Natural killer cell treated with Interleukin-12 subunit alpha and Interleukin-12 subunit beta and Interleukin-15 and Interleukin-18, amount 100 ng/mL, for 72 hours (primary cell): ENCODE measurements around the gene HEXD. TPM values are rescaled to one million over a fixed set of nuclear protein-coding genes. Genes with fewer than 3 reads are reported as not detected.
"Not testable (repeated sequence)": the region's sequence is repeated elsewhere in the genome, so short reads cannot be mapped to it uniquely, and the experiment has no call there.

Experiments used
- ATAC-seq, 2 donors: fragments of 150-1000 bp; cut with Tn5 transposase in 1 of 2; sonication (Bioruptor Pico), chemical (Tn5 transposase) in 1 of 2; 2 replicates each; pipeline ENCODE4 v1.10.0; 2021
- DNase-seq: peaks from one replicate; pipeline ENCODE4 v3.0.0; 2022; ENCODE audit warnings: low spot score
- H3K27ac Mint-ChIP-seq, 2 donors: 1 replicate in 1 of 2; 2 replicates in 1 of 2; pipeline ENCODE4 v1.8.0; 2022; ENCODE audit warnings: mixed read lengths in 2 of 2, mild to moderate bottlenecking in 1 of 2, moderate library complexity in 1 of 2
- H3K27me3 Mint-ChIP-seq, 2 donors: 1 replicate in 1 of 2; 2 replicates in 1 of 2; pipeline ENCODE4 v1.8.0; 2022; ENCODE audit warnings: mixed read lengths in 2 of 2
- H3K36me3 Mint-ChIP-seq: one replicate; pipeline ENCODE4 v1.8.0; 2022; ENCODE audit warnings: mixed read lengths
- H3K4me1 Mint-ChIP-seq, 2 donors: 1 replicate in 1 of 2; 2 replicates in 1 of 2; pipeline ENCODE4 v1.8.0; 2022; ENCODE audit warnings: low read depth in 2 of 2, mixed read lengths in 2 of 2, mild to moderate bottlenecking in 1 of 2
- H3K4me3 Mint-ChIP-seq: one replicate; pipeline ENCODE4 v1.8.0; 2022; ENCODE audit warnings: mixed read lengths
- H3K9me3 Mint-ChIP-seq: 2 replicates; pipeline ENCODE4 v1.8.0; 2022; ENCODE audit warnings: mixed read lengths
- total RNA-seq, 2 donors: library from RNA; stranded (reverse); gene quantifications; one replicate each; pipeline ENCODE4 v1.2.3, GENCODE V29; 2022

Gene HEXD
- total RNA-seq, 2 donors from 2014 or later: 19.5 to 40.1 TPM

DNA sequence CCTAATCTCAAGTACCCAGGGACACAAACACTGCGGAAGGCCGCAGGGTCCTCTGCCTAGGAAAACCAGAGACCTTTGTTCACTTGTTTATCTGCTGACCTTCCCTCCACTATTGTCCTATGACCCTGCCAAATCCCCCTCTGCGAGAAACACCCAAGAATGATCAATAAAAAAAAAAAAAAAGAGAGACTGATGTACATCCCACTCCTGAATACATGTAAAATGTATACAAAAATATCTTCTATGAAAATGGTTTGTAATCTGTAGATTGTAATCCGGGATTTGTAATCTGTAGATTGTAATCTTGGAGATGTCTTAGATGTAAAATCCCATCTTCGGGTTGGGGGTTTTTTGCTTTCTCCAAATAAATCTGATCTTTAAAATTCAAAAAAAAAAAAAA lies 40.9 kb upstream of the HEXD start:
- H3K4me3 Mint-ChIP-seq, H3K9me3 Mint-ChIP-seq, ATAC-seq, DNase-seq, H3K27ac Mint-ChIP-seq, H3K36me3 Mint-ChIP-seq: not testable (repeated sequence)
- Mint-ChIP-seq H3K4me1 (peaks cover 12% of the 10 kb centered on the region in 2 donors), H3K27me3 (peaks cover 23 to 28% of the 10 kb centered on the region in 2 donors)

DNA sequence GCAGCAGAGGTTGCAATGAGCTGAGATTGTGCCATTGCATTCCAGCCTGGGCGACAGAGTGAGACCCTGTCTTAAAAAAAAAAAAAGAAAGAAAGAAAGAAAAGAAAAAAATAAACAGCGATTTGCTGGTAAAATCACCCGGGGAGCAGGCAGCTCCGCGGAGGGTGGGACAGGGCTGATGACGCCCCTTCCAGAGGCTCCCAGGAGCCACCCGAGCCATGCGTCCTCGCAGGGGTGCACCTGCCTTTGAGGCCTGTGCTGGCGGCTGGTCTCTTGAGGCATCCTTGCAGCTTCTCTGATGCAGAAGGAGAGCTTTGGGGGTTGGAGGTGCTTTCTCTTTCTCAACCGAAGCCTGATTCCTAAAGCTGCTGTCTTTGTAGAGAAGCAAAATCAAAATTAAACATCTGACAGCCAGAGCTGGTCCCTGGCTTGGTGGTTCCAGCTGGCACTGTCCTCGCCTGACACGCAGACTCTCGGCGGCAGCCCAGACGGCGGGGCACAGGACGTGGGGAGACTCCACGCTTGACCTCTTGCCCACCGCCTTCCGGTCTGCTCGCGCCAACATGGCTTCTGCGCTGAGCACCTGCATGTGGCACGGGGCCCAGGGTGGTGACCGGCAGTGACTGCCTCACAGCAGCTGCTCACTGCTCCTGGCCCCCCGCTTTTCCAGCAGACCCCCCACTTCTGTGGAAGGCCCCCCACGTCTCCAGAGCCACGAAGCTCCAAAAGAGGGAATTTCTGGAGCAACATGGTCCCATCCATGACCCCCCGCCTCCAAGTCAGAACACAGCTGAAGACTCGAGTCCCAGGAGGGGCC lies 40.0 kb upstream of the HEXD start:
- no peak for ATAC-seq
- no peak overlapping the region for H3K4me3 Mint-ChIP-seq
- H3K27ac Mint-ChIP-seq: no peak overlapping the region
- H3K4me1 Mint-ChIP-seq: peaks cover 9 to 12% of the 10 kb centered on the region in 2 donors
- no peaks in the 10 kb centered on the region for H3K36me3 Mint-ChIP-seq
- no peak for DNase-seq
- no peaks in the 10 kb centered on the region for H3K9me3 Mint-ChIP-seq
- peaks cover 15 to 21% of the 10 kb centered on the region in 2 donors for H3K27me3 Mint-ChIP-seq

DNA sequence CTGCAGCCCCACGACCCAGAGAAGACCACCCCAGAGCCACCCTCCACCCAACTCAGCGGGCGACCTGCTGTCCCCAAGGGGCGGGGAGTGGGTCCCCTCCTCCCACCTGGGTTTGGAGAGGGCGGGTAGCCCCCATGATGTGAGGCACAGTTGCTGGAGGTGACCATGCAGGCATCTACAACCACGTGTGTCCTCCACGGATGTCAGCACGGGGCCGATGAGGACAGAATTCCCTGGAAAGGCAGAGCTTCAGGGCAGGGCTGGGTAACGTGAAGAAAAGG lies 39.5 kb upstream of the HEXD start:
- H3K4me1 Mint-ChIP-seq: peaks cover 9 to 12% of the 10 kb centered on the region in 2 donors
- H3K27ac Mint-ChIP-seq: no peak overlapping the region
- ATAC-seq: no peak
- H3K36me3 Mint-ChIP-seq: no peaks in the 10 kb centered on the region
- peaks cover 9 to 18% of the 10 kb centered on the region in 2 donors for H3K27me3 Mint-ChIP-seq
- DNase-seq: no peak
- H3K4me3 Mint-ChIP-seq: no peak overlapping the region
- H3K9me3 Mint-ChIP-seq: no peaks in the 10 kb centered on the region

DNA sequence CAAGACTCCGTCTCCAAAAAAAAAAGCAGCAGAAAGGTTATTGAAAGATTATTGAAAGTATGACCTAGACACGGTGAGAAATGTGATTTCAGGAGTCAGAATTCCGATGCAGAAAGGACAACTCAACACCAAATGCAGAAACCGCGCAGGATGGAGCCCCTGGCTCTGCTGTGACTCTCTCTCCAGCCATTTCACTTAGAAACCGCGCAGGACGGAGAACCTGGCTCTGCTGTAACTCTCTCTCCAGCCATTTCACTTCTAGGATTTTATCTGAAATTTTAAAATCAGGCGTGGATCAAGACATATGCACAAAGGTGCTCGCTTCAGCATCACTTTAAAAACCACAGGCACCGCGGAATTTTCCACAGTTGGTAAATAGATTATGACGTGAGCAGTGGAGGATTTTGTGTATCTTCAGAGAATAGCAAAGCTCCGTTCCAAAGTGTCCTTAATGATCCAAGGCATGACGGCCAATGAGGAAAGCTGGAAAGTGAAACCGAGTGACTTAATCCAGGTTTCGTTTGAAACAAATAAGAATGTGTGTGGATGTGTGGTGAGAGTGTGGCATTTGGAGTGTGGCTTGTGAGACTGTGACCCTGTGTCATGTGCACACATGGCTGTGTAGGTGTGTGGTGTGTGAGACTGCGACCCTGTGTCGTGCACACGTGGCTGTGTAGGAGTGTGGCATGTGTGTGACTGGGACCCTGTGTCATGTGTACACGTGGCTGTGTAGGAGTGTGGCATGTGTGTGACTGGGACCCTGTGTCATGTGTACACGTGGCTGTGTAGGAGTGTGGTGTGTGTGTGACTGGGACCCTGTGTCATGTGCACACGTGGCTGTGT lies 37.1 kb upstream of the HEXD start:
- ATAC-seq (no peak), DNase-seq (no peak)
- H3K36me3 Mint-ChIP-seq: no peaks in the 10 kb centered on the region
- H3K27ac Mint-ChIP-seq: no peak overlapping the region
- no peak overlapping the region for H3K4me3 Mint-ChIP-seq
- no peaks in the 10 kb centered on the region for H3K9me3 Mint-ChIP-seq
- peaks cover 9 to 12% of the 10 kb centered on the region in 2 donors for H3K4me1 Mint-ChIP-seq
- H3K27me3 Mint-ChIP-seq: peaks cover 8 to 14% of the 10 kb centered on the region in 2 donors

- H3K4me1 Mint-ChIP-seq: peaks cover 9 to 12% of the 10 kb centered on the region in 2 donors
Measured at GRCh38 chr17:82381703-82382009, 36.5 kb upstream of the HEXD start.

DNA sequence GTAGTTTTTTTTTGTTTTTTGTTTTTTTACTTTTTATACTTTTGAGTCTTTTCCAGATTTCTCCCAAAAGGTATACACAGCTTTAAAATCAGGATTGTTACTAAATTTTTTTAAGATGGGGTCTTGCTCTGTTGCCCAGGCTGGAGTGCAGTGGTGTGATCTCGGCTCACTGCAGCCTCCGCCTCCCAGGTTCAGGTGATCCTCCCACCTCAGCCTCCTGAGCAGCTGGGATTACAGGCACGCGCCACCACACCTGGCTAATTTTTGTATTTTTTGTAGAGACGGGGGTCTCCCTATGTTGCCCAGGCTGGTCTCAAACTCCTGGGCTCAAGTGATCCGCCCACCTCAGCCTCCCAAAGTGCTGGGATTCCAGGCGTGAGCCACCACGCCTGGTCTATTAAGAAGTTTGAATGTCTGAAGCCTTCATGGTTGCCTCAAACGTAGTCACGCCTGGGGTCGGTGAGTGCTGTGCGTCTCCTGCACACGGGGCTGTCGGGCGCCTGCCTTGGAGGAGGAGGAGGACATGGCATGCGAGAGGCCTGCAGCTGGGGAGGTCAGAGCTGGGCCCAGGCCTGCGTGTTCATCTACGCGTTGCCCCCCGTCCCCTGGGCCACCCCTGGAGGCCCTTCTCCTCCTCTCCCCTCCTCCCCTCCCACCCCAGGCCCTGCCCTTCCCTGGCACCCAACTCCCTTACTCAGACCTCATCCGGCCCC lies 35.8 kb upstream of the HEXD start:
- Mint-ChIP-seq H3K4me1 (peaks cover 9 to 12% of the 10 kb centered on the region in 2 donors), H3K27me3 (peaks cover 9 to 15% of the 10 kb centered on the region in 2 donors)
- not testable (repeated sequence) for H3K36me3 Mint-ChIP-seq, ATAC-seq, H3K4me3 Mint-ChIP-seq, DNase-seq, H3K9me3 Mint-ChIP-seq, H3K27ac Mint-ChIP-seq

More at GRCh38 chr17:82381703-82382009, 36.5 kb upstream of the HEXD start:
- DNase-seq, H3K9me3 Mint-ChIP-seq, H3K4me3 Mint-ChIP-seq, ATAC-seq, H3K36me3 Mint-ChIP-seq, H3K27ac Mint-ChIP-seq: not testable (repeated sequence)
- peaks cover 8 to 14% of the 10 kb centered on the region in 2 donors for H3K27me3 Mint-ChIP-seq

DNA sequence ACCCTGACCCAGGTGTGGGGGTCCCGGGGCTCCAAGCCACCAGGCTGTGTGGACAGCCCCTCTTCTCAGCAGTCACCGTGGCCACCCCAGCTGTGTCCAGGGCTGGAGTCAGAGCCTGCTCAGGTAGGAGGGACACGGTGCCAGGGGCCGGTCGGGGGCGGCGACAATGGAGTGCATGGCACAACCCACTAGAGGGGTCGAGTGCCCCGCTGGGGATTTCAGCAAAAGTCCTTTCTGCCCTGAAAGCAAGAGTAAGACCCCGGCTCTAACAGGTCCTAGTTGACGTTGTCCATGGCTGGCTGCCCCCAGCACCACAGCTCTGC lies 35.3 kb upstream of the HEXD start:
- peaks cover 12 to 14% of the 10 kb centered on the region in 2 donors for H3K4me1 Mint-ChIP-seq

GRCh38 chr17:82383411-82383810 lies 34.7 kb upstream of the HEXD start:
- H3K4me3 Mint-ChIP-seq: no peak overlapping the region
- H3K27ac Mint-ChIP-seq: no peak overlapping the region
- H3K9me3 Mint-ChIP-seq: no peaks in the 10 kb centered on the region
- peaks cover 16 to 19% of the 10 kb centered on the region in 2 donors for H3K27me3 Mint-ChIP-seq
- H3K4me1 Mint-ChIP-seq: peaks cover 12 to 14% of the 10 kb centered on the region in 2 donors
- H3K36me3 Mint-ChIP-seq: no peaks in the 10 kb centered on the region
- DNase-seq: no peak
- no peak for ATAC-seq

More for the DNA sequence above, 35.3 kb upstream of the HEXD start:
- Mint-ChIP-seq H3K27me3 (peaks cover 15 to 19% of the 10 kb centered on the region in 2 donors), H3K36me3 (no peaks in the 10 kb centered on the region), H3K4me3 (no peak overlapping the region), H3K9me3 (no peaks in the 10 kb centered on the region), H3K27ac (no peak overlapping the region)
- no peak for ATAC-seq
- DNase-seq: no peak

GRCh38 chr17:82384051-82384729 lies 34.0 kb upstream of the HEXD start:
- peaks cover 12 to 14% of the 10 kb centered on the region in 2 donors for H3K4me1 Mint-ChIP-seq
- H3K27ac Mint-ChIP-seq: no peak overlapping the region
- H3K36me3 Mint-ChIP-seq: no peaks in the 10 kb centered on the region
- ATAC-seq (no peak), DNase-seq (no peak)
- H3K27me3 Mint-ChIP-seq: peaks cover 16% of the 10 kb centered on the region in 2 donors
- no peaks in the 10 kb centered on the region for H3K9me3 Mint-ChIP-seq
- H3K4me3 Mint-ChIP-seq: no peak overlapping the region

- Mint-ChIP-seq H3K27ac (no peak overlapping the region), H3K9me3 (no peaks in the 10 kb centered on the region), H3K36me3 (no peaks in the 10 kb centered on the region), H3K4me3 (no peak overlapping the region), H3K27me3 (peaks cover 13 to 14% of the 10 kb centered on the region in 2 donors), H3K4me1 (peaks cover 9 to 11% of the 10 kb centered on the region in 2 donors)
- ATAC-seq (peak in 1 of 2 donors; percentile 29), DNase-seq (no peak)
Measured at GRCh38 chr17:82384730-82385481, 33.2 kb upstream of the HEXD start.

DNA sequence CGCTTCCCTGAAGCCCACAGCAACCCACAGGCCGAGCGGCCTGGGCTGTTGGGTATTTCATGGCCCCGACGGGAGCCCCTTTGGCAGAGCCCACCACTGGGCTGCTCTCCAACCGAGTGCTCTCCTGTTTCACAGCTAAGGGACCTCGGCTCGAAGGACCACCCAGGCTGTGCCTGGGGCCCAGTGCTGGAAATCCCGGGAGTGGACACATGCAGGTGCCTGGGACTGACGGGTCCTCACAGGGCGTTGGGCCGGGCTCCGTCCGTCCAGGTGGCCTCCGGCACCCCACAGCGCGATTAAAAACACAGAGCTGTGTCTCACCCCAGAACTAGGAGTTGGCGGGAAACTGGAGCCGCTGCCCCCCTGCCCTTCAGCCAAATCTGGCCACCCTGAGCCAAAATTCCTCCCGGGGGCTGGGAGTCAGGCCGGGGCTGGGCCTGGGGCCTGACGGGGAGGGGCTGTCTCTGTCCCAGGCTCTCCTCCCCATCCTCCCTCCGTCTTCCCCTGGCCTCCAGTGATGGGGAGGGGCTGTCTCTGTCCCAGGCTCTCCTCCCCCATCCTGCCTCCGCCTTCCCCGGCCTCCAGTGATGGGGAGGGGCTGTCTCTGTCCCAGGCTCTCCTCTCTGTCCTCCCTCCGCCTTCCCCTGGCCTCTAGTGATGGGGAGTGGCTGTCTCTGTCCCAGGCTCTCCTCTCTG lies 32.4 kb upstream of the HEXD start:
- Mint-ChIP-seq H3K9me3 (no peaks in the 10 kb centered on the region), H3K4me1 (peaks cover 6 to 8% of the 10 kb centered on the region in 2 donors), H3K36me3 (no peaks in the 10 kb centered on the region), H3K27ac (no peak overlapping the region), H3K27me3 (peaks cover 9 to 11% of the 10 kb centered on the region in 2 donors), H3K4me3 (no peak overlapping the region)
- DNase-seq (peak; percentile 25), ATAC-seq (no peak)

GRCh38 chr17:82386255-82386831 lies 31.8 kb upstream of the HEXD start:
- H3K27ac Mint-ChIP-seq: no peak overlapping the region
- DNase-seq: no peak
- no peaks in the 10 kb centered on the region for H3K9me3 Mint-ChIP-seq
- no peak overlapping the region for H3K4me3 Mint-ChIP-seq
- no peaks in the 10 kb centered on the region for H3K36me3 Mint-ChIP-seq
- no peak for ATAC-seq
- peaks cover 2 to 5% of the 10 kb centered on the region in 2 donors for H3K4me1 Mint-ChIP-seq
- peaks cover 8 to 9% of the 10 kb centered on the region in 2 donors for H3K27me3 Mint-ChIP-seq
